GM10266 (cell line): ENCODE results near the gene PRKCB.

Experiments used
- DNase-seq: peaks from one replicate; pipeline ENCODE4 v3.0.0; 2012; ENCODE audit errors: extremely low spot score
- TF ChIP-seq, protein P1 (sequence below): IDR thresholded peaks from 2 replicates; pipeline ENCODE4 v1.5.1; 2012; ENCODE audit warnings: mild to moderate bottlenecking, low read depth; ENCODE audit not compliant: control insufficient read depth, insufficient read depth; ENCODE audit errors: missing control alignments

PRKCB gene

GRCh38 chr16:23863511-23864422 lies 28.0 kb downstream of the PRKCB start:
- peak; percentile 48 for DNase-seq
- TF ChIP-seq, protein P1, sequence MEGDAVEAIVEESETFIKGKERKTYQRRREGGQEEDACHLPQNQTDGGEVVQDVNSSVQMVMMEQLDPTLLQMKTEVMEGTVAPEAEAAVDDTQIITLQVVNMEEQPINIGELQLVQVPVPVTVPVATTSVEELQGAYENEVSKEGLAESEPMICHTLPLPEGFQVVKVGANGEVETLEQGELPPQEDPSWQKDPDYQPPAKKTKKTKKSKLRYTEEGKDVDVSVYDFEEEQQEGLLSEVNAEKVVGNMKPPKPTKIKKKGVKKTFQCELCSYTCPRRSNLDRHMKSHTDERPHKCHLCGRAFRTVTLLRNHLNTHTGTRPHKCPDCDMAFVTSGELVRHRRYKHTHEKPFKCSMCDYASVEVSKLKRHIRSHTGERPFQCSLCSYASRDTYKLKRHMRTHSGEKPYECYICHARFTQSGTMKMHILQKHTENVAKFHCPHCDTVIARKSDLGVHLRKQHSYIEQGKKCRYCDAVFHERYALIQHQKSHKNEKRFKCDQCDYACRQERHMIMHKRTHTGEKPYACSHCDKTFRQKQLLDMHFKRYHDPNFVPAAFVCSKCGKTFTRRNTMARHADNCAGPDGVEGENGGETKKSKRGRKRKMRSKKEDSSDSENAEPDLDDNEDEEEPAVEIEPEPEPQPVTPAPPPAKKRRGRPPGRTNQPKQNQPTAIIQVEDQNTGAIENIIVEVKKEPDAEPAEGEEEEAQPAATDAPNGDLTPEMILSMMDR = no peak

- TF ChIP-seq, protein P1 = no peak
- DNase-seq = no peak
Observed at GRCh38 chr16:23865853-23866252, 30.1 kb downstream of the PRKCB start.

GRCh38 chr16:23866621-23867020 lies 30.8 kb downstream of the PRKCB start:
- TF ChIP-seq, protein P1 = no peak
- DNase-seq = no peak

- no peak for DNase-seq
- TF ChIP-seq, protein P1 = no peak
Observed at GRCh38 chr16:23867566-23867965, 31.8 kb downstream of the PRKCB start.

DNA sequence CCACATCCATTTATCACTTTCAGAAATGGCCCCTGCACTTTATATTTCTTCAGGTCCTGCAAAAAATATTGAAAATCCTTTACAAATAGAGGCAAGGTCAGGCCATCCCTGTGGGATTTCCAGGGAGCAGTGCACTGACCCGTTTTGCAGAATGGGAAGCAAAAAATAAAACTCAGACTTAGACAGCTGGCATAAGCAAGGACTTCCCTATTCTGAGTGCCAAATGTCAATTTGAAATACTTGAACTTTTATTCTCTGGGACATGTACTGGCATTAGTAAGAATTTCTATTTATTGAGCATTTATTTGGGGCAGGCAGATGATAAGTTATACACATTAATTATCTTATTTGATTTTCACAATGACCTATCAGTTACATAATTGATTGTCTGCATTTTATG lies 32.4 kb downstream of the PRKCB start:
- TF ChIP-seq, protein P1 = no peak
- DNase-seq = no peak

GRCh38 chr16:23869052-23869451 lies 33.3 kb downstream of the PRKCB start:
- DNase-seq = no peak
- TF ChIP-seq, protein P1 = no peak

DNA sequence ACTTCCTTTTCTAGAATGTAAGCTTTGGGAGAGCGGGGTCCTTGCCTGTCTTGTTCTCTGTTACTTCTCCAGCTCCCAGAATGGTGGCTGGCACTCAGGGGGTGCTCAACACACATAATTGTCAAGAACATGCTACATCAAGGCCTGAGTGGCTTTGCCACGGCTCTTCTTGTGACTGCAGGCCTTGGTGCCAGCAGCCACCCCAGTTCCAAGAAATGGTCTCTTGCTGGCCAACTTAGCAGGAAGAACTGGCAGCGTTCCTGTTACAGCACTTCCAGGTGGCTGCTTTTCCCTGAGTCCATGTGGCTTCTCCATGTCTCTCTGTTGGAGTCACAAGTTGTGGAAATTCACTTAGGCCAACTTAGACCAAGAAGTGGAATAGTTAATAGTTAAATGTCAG lies 36.1 kb downstream of the PRKCB start:
- DNase-seq = no peak
- TF ChIP-seq, protein P1 = no peak
